Ovary (tissue), 3 donors: ENCODE results near the gene SCGN.

Source experiments
- CTCF ChIP-seq, 3 donors: fragments of 450-650 bp in 2 of 3; fragments of 200-600 bp in 1 of 3; IDR thresholded peaks; one replicate each; pipeline versions ENCODE4 v1.5.1 to v1.8.0; 2016 to 2022; ENCODE audit warnings: antibody characterized with exemption in 3 of 3, mild to moderate bottlenecking in 1 of 3
- POLR2A ChIP-seq: fragments of 450-650 bp; IDR thresholded peaks from one replicate; pipeline ENCODE4 v1.6.1; 2017; ENCODE audit warnings: antibody characterized with exemption, mild to moderate bottlenecking, moderate library complexity
- donor health status: DM: no; HTN: no; CAD: no.

- TF ChIP-seq CTCF (IDR thresholded peaks at IDR 0.05) (no peak), POLR2A (no peak)
Observed at GRCh38 chr6:25652007-25652515, at the start of gene SCGN.
